Mucosa of descending colon (tissue), 3 donors: ENCODE data around the gene NUAK2. TPM values are rescaled to one million over a fixed set of nuclear protein-coding genes. Genes with fewer than 3 reads are reported as not detected.

Source experiments
- ATAC-seq: fragments of 200-7000 bp; cut with Tn5 transposase; one replicate; pipeline ENCODE4 v1.9.1; 2020; ENCODE audit warnings: mild to moderate bottlenecking, moderate library complexity
- DNase-seq, 3 donors: peaks; one replicate each; pipeline ENCODE4 v3.0.0-alpha.2; 2020
- H3K36me3 ChIP-seq: fragments of 200-600 bp; one replicate; pipeline ENCODE4 v1.8.0; 2021; ENCODE audit warnings: low read depth, mild to moderate bottlenecking
- H3K4me1 ChIP-seq: fragments of 200-600 bp; one replicate; pipeline ENCODE4 v1.8.0; 2021; ENCODE audit warnings: low read depth, mild to moderate bottlenecking
- H3K4me3 ChIP-seq: fragments of 200-600 bp; one replicate; pipeline ENCODE4 v1.8.0; 2021; ENCODE audit warnings: mild to moderate bottlenecking
- H3K9me3 ChIP-seq: fragments of 200-600 bp; one replicate; pipeline ENCODE4 v1.8.0; 2021; ENCODE audit warnings: mild to moderate bottlenecking
- CTCF ChIP-seq: fragments of 200-600 bp; IDR thresholded peaks from one replicate; pipeline ENCODE4 v1.8.0; 2022; ENCODE audit warnings: antibody characterized with exemption, mild to moderate bottlenecking
- intact Hi-C, 2 donors: fragments of 100-400 bp; cut with DNase I in 1 of 2; cut with micrococcal nuclease in 1 of 2; formaldehyde crosslinking; loops; one replicate each; pipeline versions ENCODE4 v1.11.0 to v1.11.1; 2022; cut with DNase I, micrococcal nuclease
- total RNA-seq, 3 donors: library from RNA; stranded (reverse); fragmentation: NEBNext Ultra II Directional in 2 of 3; extraction: Animal tissue kit (Norgen Biotek cat#: 25700) in 2 of 3; gene quantifications; one replicate each; pipeline versions ENCODE4 v1.2.1 to v1.2.4, GENCODE V29; 2021 to 2023
- donor health status: DM: no; HTN: no; CAD: no; lungs with moderate emphysema.
- donor health status: DM: no; HTN: no; CAD: no.
- donor health status: DM: no; HTN: yes; CAD: no.

Gene NUAK2
- total RNA-seq, 3 donors from 2014 or later: 16.5 to 50.8 (median 29.5) TPM

- Histone ChIP-seq H3K4me3 (no peak overlapping the region), H3K9me3 (no peaks in the 10 kb centered on the region), H3K4me1 (peaks cover 12% of the 10 kb centered on the region), H3K36me3 (no peaks in the 10 kb centered on the region)
- no peak for TF ChIP-seq CTCF
- intact Hi-C loops: loop anchor here in 1 of 2 donors (5.0 kb wide), 1 partner anchor 133 kb away; no protein-coding TSS in a partner anchor
- DNase-seq: peak in 2 of 3 donors; percentile 40 to 62
- peak; percentile 82 for ATAC-seq
Observed at GRCh38 chr1:205344066-205344928, 22.8 kb upstream of the NUAK2 start.

- Histone ChIP-seq H3K4me3 (no peak overlapping the region), H3K4me1 (peaks cover 12% of the 10 kb centered on the region), H3K9me3 (no peaks in the 10 kb centered on the region), H3K36me3 (no peaks in the 10 kb centered on the region)
- intact Hi-C loops: loop anchor here in 1 of 2 donors (5.0 kb wide), 1 partner anchor 134 kb away; no protein-coding TSS in a partner anchor
- peak; percentile 12 for ATAC-seq
- no peak for TF ChIP-seq CTCF
- peak in 1 of 3 donors; percentile 46 for DNase-seq
Observed at GRCh38 chr1:205343431-205344065, 22.0 kb upstream of the NUAK2 start.

- Histone ChIP-seq H3K4me3 (no peak overlapping the region), H3K4me1 (peaks cover 12% of the 10 kb centered on the region), H3K9me3 (no peaks in the 10 kb centered on the region), H3K36me3 (no peaks in the 10 kb centered on the region)
- no peak for TF ChIP-seq CTCF
- ATAC-seq (no peak), DNase-seq (peak in 1 of 3 donors; percentile 10)
- intact Hi-C loops: loop anchor here in 1 of 2 donors (5.0 kb wide), 1 partner anchor 134 kb away; no protein-coding TSS in a partner anchor
Observed at GRCh38 chr1:205342986-205343385, 21.4 kb upstream of the NUAK2 start.

GRCh38 chr1:205340676-205341075 lies 19.1 kb upstream of the NUAK2 start:
- Histone ChIP-seq H3K9me3 (no peaks in the 10 kb centered on the region), H3K36me3 (no peaks in the 10 kb centered on the region), H3K4me3 (no peak overlapping the region), H3K4me1 (peaks cover 12% of the 10 kb centered on the region)
- intact Hi-C loops: loop anchor here in 1 of 2 donors (5.0 kb wide), 1 partner anchor 137 kb away; no protein-coding TSS in a partner anchor
- no peak for TF ChIP-seq CTCF
- DNase-seq (no peak), ATAC-seq (no peak)

GRCh38 chr1:205339717-205340116 lies 18.2 kb upstream of the NUAK2 start:
- TF ChIP-seq CTCF: no peak
- Histone ChIP-seq H3K36me3 (no peaks in the 10 kb centered on the region), H3K4me3 (no peak overlapping the region), H3K4me1 (peaks cover 12% of the 10 kb centered on the region), H3K9me3 (no peaks in the 10 kb centered on the region)
- intact Hi-C loops: loop anchor here in 1 of 2 donors (5.0 kb wide), 1 partner anchor 138 kb away; no protein-coding TSS in a partner anchor
- no peak for ATAC-seq
- DNase-seq: peak in 1 of 3 donors; percentile 4
